VCaP (cell line): ENCODE results near the gene SENP5.
"Not testable (repeated sequence)": the region's sequence is repeated elsewhere in the genome, so short reads cannot be mapped to it uniquely, and the experiment has no call there.

Source experiments
- H3K27ac ChIP-seq: fragments of 450-650 bp; 2 replicates; pipeline ENCODE4 v1.5.1; 2017
- TF ChIP-seq, protein P1 (sequence below): fragments of 450-650 bp; conservative IDR thresholded peaks from 2 replicates; pipeline ENCODE4 v1.5.1; 2017; ENCODE audit warnings: mild to moderate bottlenecking, moderate library complexity

The SENP5 gene, protein sequence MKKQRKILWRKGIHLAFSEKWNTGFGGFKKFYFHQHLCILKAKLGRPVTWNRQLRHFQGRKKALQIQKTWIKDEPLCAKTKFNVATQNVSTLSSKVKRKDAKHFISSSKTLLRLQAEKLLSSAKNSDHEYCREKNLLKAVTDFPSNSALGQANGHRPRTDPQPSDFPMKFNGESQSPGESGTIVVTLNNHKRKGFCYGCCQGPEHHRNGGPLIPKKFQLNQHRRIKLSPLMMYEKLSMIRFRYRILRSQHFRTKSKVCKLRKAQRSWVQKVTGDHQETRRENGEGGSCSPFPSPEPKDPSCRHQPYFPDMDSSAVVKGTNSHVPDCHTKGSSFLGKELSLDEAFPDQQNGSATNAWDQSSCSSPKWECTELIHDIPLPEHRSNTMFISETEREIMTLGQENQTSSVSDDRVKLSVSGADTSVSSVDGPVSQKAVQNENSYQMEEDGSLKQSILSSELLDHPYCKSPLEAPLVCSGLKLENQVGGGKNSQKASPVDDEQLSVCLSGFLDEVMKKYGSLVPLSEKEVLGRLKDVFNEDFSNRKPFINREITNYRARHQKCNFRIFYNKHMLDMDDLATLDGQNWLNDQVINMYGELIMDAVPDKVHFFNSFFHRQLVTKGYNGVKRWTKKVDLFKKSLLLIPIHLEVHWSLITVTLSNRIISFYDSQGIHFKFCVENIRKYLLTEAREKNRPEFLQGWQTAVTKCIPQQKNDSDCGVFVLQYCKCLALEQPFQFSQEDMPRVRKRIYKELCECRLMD

GRCh38 chr3:196867507-196868296, at the start of gene SENP5:
SENP5 (plus strand) TSS chr3:196867920; CDS start chr3:196885182, 17,262 bp downstream.
- TF ChIP-seq, protein P1, sequence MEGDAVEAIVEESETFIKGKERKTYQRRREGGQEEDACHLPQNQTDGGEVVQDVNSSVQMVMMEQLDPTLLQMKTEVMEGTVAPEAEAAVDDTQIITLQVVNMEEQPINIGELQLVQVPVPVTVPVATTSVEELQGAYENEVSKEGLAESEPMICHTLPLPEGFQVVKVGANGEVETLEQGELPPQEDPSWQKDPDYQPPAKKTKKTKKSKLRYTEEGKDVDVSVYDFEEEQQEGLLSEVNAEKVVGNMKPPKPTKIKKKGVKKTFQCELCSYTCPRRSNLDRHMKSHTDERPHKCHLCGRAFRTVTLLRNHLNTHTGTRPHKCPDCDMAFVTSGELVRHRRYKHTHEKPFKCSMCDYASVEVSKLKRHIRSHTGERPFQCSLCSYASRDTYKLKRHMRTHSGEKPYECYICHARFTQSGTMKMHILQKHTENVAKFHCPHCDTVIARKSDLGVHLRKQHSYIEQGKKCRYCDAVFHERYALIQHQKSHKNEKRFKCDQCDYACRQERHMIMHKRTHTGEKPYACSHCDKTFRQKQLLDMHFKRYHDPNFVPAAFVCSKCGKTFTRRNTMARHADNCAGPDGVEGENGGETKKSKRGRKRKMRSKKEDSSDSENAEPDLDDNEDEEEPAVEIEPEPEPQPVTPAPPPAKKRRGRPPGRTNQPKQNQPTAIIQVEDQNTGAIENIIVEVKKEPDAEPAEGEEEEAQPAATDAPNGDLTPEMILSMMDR = no peak
- H3K27ac ChIP-seq = peak within 1 kb of the TSS; percentile 86

- no peak overlapping the region for H3K27ac ChIP-seq
- TF ChIP-seq, protein P1 = no peak
These were observed 45.8 kb upstream of the SENP5 start for GRCh38 chr3:196821806-196822355.

DNA sequence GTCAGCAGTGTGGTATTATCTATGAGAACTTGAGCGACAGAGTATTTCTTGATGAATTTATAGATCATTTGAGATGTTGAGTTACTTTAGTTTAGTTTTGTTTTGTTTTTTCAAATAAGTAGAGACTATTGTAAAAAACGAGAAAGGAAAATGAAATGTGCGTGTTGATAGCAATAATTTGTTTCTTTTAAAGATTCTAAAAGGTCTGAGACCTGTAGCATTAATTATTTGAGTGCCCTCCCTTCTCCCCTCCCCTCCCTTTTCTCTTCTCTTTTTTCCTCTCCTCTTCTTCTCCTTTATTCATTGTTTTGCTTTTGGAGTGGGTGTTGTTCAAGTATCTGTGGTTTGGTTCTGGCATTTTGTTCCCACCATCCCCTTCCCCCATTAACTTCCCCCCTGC, 38.1 kb upstream of the SENP5 start:
- H3K27ac ChIP-seq = not testable (repeated sequence)

DNA sequence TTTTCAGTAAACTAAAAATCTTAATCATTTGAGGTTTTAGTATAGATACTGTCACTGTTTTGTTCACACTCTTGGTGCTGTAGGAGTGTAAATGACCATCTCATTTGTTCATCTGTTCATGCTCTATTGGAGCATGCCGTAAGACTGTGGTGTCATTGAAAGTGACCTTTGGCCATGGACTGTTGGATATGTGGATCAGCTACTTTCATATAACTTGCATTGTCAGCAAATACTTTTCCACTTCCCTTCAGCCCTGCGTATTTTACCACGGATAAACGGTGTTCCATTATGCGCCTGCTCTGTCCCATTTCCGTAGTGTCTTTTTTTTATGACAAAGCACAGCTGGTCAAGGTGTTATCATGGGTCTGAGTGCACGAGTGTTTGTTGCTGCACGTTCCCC, 32.6 kb upstream of the SENP5 start:
- TF ChIP-seq, protein P1 = no peak
- H3K27ac ChIP-seq = no peak overlapping the region

- H3K27ac ChIP-seq = not testable (repeated sequence)
These were observed 31.1 kb upstream of the SENP5 start for GRCh38 chr3:196836626-196837025.

GRCh38 chr3:196837819-196838420, 29.8 kb upstream of the SENP5 start:
- TF ChIP-seq, protein P1 = peak; percentile 46
- H3K27ac ChIP-seq = no peak overlapping the region

- not testable (repeated sequence) for H3K27ac ChIP-seq
These were observed 28.4 kb upstream of the SENP5 start for GRCh38 chr3:196839351-196839750.

DNA sequence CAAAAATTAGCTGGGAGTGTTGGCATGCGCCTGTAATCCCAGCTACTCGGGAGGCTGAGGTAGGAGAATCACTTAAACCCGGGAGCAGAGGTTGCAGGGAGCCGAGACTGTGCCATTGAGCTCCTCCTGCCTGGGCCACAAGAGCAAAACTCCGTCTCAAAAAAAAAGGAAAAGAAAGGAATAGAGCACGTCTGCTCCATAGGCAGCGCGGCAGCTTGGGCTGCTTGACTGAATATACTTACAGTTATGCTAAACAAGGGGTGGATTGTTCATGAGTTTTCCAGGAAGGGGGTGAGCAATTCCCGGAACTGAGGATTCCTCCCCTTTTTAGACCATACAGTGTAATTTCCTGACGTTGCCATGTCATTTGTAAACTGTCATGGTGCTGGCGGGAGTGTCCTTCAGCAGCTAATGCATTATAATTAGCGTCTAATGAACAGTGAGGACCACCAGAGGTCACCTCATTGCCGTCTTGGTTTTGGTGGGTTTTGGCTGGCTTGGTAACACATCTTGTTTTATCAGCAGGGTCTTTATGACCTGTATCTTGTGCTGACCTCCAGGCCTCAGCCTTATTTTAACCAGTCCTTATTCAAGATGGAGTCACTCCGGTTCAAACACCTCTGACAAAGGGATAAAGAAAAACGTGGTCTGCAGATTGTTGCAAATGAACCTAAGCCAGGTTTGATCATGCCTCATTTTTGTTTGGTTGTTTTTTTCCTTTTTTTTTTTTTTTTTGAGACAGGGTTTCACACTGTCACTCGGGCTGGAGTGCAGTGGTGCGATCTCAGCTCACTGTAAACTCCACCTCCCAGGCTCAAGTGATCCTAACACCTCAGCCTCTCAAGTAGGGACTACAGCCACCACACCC, 24.9 kb upstream of the SENP5 start:
- no peak overlapping the region for H3K27ac ChIP-seq
- TF ChIP-seq, protein P1 = no peak
